HEK293 (cell line): ENCODE measurements around the gene KREMEN1.

Experiments used
- CTCF ChIA-PET: fragments of 350-600 bp; formaldehyde crosslinking; extraction: SDS; loops from one replicate; lab custom pipeline; 2021; ENCODE audit warnings: antibody characterized with exemption; lab: Yijun Ruan, JAX
- POLR2A ChIA-PET: fragments of 300-600 bp; formaldehyde crosslinking; extraction: SDS; loops from one replicate; lab custom pipeline; 2020; ENCODE audit warnings: antibody characterized with exemption, inconsistent platforms; lab: Yijun Ruan, JAX
- H3K27ac ChIP-seq: fragments of 200-500 bp; sonication (Bioruptor generic); 2 replicates; pipeline ENCODE4 v1.5.1; 2014; ENCODE audit warnings: low read depth, low read length, control low read depth, inconsistent platforms; ENCODE audit errors: extremely low read depth
- H3K36me3 ChIP-seq, 2 experiments: fragments of 200-500 bp in 1 of 2; sonication (Bioruptor generic) in 1 of 2; 1 replicate in 1 of 2; 2 replicates in 1 of 2; pipeline ENCODE4 v1.5.1; 2014 to 2017; ENCODE audit warnings: inconsistent platforms in 2 of 2, low read length in 2 of 2; ENCODE audit not compliant: control insufficient read depth in 2 of 2, insufficient read depth in 1 of 2
- H3K4me1 ChIP-seq: fragments of 200-500 bp; sonication (Bioruptor generic); 2 replicates; pipeline ENCODE4 v1.5.1; 2014; ENCODE audit warnings: mild to moderate bottlenecking, low read length, inconsistent platforms; ENCODE audit not compliant: control insufficient read depth, insufficient read depth
- H3K4me3 ChIP-seq: 2 replicates; pipeline ENCODE4 v1.5.1; 2011; ENCODE audit warnings: low read depth, mild to moderate bottlenecking, control low read depth, low read length, moderate library complexity
- H3K9me3 ChIP-seq: fragments of 200-500 bp; sonication (Bioruptor generic); 2 replicates; pipeline ENCODE4 v1.5.1; 2014; ENCODE audit warnings: low read depth, low read length, inconsistent platforms; ENCODE audit not compliant: control insufficient read depth, insufficient read depth
- MYNN ChIP-seq: fragments of 450-650 bp; formaldehyde crosslinking; IDR thresholded peaks from 2 replicates; pipeline ENCODE4 v1.5.1; 2016; ENCODE audit warnings: missing biosample characterization, missing genetic modification characterization, borderline replicate concordance
- OSR2 ChIP-seq: fragments of 450-650 bp; formaldehyde crosslinking; IDR thresholded peaks from 2 replicates; pipeline ENCODE4 v1.5.1; 2016; ENCODE audit warnings: missing biosample characterization, missing genetic modification characterization
- ZNF112 ChIP-seq: fragments of 450-650 bp; formaldehyde crosslinking; IDR thresholded peaks from 2 replicates; pipeline ENCODE4 v1.5.0; 2017; ENCODE audit warnings: missing biosample characterization, missing genetic modification characterization
- ZNF202 ChIP-seq: fragments of 450-650 bp; formaldehyde crosslinking; IDR thresholded peaks from 2 replicates; pipeline ENCODE4 v1.5.1; 2016; ENCODE audit warnings: missing biosample characterization, missing genetic modification characterization, borderline replicate concordance
- ZNF239 ChIP-seq: fragments of 450-650 bp; formaldehyde crosslinking; IDR thresholded peaks from 2 replicates; pipeline ENCODE4 v1.5.1; 2016; ENCODE audit warnings: missing biosample characterization, missing genetic modification characterization
- TF ChIP-seq, protein P1 (sequence below): fragments of 450-650 bp; formaldehyde crosslinking; IDR thresholded peaks from 2 replicates; pipeline ENCODE4 v1.5.1; 2016; ENCODE audit warnings: missing biosample characterization, missing genetic modification characterization
- TF ChIP-seq, protein P2 (sequence below): fragments of 450-650 bp; formaldehyde crosslinking; IDR thresholded peaks from 2 replicates; pipeline ENCODE4 v1.5.1; 2016; ENCODE audit warnings: missing biosample characterization, missing genetic modification characterization
- TF ChIP-seq, protein P3 (sequence below): fragments of 450-650 bp; formaldehyde crosslinking; IDR thresholded peaks from 2 replicates; pipeline ENCODE4 v1.5.1; 2016; ENCODE audit warnings: missing biosample characterization, missing genetic modification characterization

Gene KREMEN1

DNA sequence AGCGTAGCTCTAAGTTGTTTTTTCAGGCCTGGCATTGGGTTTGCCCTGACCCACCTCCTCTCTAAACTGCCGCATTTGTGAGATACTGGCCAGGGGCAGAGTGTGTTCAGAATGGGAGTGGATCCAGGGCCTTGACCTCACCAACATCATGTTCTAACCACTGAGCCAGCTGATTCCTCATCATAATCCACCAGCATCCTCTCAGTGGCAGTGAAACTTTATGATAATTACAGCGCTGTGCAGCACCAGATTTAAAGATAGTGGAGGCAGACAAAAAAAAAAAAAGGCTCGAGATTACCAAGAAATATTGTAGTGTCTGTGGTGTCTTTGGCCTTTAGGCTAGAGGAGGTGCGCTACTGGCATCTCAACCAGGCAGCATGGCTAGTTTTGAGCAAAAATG, 53.0 kb downstream of the KREMEN1 start:
- POLR2A ChIA-PET = no interaction called here
- no peak overlapping the region for H3K4me3 ChIP-seq
- no peak overlapping the region for H3K27ac ChIP-seq
- CTCF ChIA-PET = interaction anchor here (0.6 to 1.2 kb wide), 3 partner anchors 28 to 725 kb away, joined by 3 to 4 read pairs (median 3); no protein-coding TSS in a partner anchor
- H3K36me3 ChIP-seq = peaks cover 0 to 24% of the 10 kb centered on the region in 2 experiments; a peak in 1 of 3 replicates
- H3K4me1 ChIP-seq = no peaks in the 10 kb centered on the region; the same call in 1 of the 2 replicates
- H3K9me3 ChIP-seq = no peaks in the 10 kb centered on the region
- TF ChIP-seq OSR2 (tag by site-specific recombination) = 0 out of 2 replicates have a peak, but pooled peaks have one; percentile 8
- TF ChIP-seq, protein P1, sequence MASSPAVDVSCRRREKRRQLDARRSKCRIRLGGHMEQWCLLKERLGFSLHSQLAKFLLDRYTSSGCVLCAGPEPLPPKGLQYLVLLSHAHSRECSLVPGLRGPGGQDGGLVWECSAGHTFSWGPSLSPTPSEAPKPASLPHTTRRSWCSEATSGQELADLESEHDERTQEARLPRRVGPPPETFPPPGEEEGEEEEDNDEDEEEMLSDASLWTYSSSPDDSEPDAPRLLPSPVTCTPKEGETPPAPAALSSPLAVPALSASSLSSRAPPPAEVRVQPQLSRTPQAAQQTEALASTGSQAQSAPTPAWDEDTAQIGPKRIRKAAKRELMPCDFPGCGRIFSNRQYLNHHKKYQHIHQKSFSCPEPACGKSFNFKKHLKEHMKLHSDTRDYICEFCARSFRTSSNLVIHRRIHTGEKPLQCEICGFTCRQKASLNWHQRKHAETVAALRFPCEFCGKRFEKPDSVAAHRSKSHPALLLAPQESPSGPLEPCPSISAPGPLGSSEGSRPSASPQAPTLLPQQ = no peak

DNA sequence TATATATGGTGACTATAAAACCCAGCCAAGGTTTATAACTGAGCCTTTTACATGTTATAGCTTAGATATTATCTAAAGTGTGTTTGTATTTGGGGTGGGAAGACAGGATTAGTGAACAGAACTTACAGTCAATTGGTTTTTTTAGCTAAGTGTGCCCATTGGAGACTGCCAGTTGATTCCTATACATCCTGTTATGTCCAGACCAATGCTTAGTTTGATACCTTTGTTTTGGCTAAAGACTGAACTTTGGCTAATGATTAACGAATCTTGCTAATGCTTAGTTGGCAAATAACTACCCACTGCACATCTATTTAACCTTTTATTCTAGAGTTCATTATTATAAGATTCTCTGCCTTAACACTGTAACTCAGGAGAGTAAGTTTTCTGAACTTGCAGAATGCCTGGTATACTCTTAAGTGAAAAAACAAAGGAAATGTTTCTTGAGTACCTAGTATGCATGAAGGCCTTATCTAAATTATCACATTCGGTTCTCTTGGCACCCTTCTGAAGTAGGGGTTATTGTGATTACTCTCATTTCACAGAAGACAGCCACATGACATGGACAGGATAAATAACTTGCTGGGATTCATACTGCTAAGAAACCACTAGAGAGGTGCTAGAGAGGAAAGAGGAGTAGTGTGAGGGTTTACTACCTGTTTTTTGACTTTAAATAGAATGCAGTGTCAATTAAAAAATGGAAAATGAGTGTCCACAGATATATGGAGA, 54.0 kb downstream of the KREMEN1 start:
- Histone ChIP-seq H3K9me3 (no peaks in the 10 kb centered on the region), H3K27ac (no peak overlapping the region), H3K36me3 (peaks cover 0 to 20% of the 10 kb centered on the region in 2 experiments; a peak in 1 of 3 replicates), H3K4me3 (no peak overlapping the region), H3K4me1 (no peaks in the 10 kb centered on the region; the same call in 1 of the 2 replicates)
- POLR2A ChIA-PET = no interaction called here
- CTCF ChIA-PET = interaction anchor here (0.6 kb wide), 2 partner anchors 9 to 355 kb away, joined by 3 to 6 read pairs; no protein-coding TSS in a partner anchor
- no peak for TF ChIP-seq ZNF202 (tag by site-specific recombination)
- no peak for TF ChIP-seq ZNF112 (tag by site-specific recombination)
- no peak for TF ChIP-seq ZNF239
- TF ChIP-seq, protein P2, sequence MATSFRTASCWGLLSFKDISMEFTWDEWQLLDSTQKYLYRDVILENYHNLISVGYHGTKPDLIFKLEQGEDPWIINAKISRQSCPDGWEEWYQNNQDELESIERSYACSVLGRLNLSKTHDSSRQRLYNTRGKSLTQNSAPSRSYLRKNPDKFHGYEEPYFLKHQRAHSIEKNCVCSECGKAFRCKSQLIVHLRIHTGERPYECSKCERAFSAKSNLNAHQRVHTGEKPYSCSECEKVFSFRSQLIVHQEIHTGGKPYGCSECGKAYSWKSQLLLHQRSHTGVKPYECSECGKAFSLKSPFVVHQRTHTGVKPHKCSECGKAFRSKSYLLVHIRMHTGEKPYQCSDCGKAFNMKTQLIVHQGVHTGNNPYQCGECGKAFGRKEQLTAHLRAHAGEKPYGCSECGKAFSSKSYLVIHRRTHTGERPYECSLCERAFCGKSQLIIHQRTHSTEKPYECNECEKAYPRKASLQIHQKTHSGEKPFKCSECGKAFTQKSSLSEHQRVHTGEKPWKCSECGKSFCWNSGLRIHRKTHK = no peak
- TF ChIP-seq MYNN (tag by site-specific recombination) = no peak

DNA sequence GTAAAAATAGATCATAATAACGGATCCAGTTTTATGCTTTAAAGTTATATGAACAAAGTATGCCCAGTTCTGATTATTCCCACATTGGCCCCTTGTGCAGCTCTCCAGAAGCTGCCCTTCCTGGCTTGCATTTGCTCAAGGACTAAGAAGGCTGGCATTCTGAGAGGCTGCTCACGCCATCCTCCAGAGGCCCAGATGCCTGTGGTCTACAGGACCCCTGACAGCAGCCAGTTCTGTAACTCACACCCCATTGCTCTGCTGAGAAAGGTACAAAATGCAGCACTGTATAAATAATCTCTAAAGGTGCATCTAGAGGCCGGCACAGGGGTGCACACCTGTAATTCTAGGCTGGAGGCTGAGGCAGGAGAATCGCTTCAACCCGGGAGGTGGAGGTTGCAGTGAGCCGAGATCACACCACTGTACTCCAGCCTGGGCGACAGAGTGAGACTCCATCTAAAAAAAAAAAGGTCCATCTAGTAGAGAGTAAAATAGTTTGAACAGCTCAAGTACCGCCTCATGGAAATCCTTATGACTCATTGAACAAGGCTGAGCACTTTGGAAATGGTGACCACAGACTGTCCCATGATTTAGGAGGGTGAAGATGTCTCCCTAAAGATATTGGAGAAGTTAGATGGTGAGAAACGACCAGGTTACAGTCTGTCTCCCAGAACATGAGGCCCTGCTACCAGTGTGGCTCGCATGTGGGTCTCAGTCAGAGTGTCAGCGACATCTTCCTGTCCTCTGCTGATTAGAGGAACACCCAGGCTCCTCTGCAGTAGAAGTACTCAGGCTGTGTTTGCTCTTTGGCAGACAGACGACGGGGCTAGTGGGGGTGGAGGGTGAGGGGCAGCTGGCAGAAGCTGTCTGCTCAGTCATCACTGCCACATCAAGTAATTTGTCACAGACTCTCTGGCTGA, 56.3 kb downstream of the KREMEN1 start:
- no peak for TF ChIP-seq MYNN (tag by site-specific recombination)
- TF ChIP-seq, protein P3, sequence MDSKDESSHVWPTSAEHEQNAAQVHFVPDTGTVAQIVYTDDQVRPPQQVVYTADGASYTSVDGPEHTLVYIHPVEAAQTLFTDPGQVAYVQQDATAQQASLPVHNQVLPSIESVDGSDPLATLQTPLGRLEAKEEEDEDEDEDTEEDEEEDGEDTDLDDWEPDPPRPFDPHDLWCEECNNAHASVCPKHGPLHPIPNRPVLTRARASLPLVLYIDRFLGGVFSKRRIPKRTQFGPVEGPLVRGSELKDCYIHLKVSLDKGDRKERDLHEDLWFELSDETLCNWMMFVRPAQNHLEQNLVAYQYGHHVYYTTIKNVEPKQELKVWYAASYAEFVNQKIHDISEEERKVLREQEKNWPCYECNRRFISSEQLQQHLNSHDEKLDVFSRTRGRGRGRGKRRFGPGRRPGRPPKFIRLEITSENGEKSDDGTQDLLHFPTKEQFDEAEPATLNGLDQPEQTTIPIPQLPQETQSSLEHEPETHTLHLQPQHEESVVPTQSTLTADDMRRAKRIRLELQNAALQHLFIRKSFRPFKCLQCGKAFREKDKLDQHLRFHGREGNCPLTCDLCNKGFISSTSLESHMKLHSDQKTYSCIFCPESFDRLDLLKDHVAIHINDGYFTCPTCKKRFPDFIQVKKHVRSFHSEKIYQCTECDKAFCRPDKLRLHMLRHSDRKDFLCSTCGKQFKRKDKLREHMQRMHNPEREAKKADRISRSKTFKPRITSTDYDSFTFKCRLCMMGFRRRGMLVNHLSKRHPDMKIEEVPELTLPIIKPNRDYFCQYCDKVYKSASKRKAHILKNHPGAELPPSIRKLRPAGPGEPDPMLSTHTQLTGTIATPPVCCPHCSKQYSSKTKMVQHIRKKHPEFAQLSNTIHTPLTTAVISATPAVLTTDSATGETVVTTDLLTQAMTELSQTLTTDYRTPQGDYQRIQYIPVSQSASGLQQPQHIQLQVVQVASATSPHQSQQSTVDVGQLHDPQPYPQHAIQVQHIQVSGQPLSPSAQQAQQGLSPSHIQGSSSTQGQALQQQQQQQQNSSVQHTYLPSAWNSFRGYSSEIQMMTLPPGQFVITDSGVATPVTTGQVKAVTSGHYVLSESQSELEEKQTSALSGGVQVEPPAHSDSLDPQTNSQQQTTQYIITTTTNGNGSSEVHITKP (tag by site-specific recombination) = peak; percentile 96
- Histone ChIP-seq H3K4me1 (no peaks in the 10 kb centered on the region; the same call in 1 of the 2 replicates), H3K9me3 (no peaks in the 10 kb centered on the region), H3K36me3 (peaks cover 4 to 36% of the 10 kb centered on the region in 2 experiments; a peak in 2 of 3 replicates), H3K4me3 (no peak overlapping the region), H3K27ac (no peak overlapping the region)
- ChIA-PET POLR2A (interaction anchor here (0.5 kb wide), 1 partner anchor 377 kb away, joined by 4 read pairs; no protein-coding TSS in a partner anchor), CTCF (interaction anchor here (0.5 to 1.0 kb wide), 2 partner anchors 24 to 25 kb away, joined by 3 read pairs; no protein-coding TSS in a partner anchor)
